A549 (cell line): ENCODE results near the gene FANCB. TPM values are rescaled to one million over a fixed set of nuclear protein-coding genes. Genes with fewer than 3 reads are reported as not detected.

Experiments used
- ATAC-seq, 2 experiments: fragments of 200-7000 bp in 1 of 2; fragments of >200 bp in 1 of 2; cut with Nextera tagmentation in 1 of 2; cut with Tn5 transposase in 1 of 2; 3 replicates each; pipeline versions ENCODE4 v1.8.0 to v1.9.1; 2018 to 2020; ENCODE audit warnings: mild to moderate bottlenecking in 1 of 2, moderate library complexity in 1 of 2
- CTCF ChIA-PET: fragments of 300-600 bp; sonication (Branson Sonifier 250); formaldehyde crosslinking; extraction: SDS; loops from one replicate; lab custom pipeline; 2021; ENCODE audit warnings: antibody characterized with exemption, inconsistent platforms; lab: Yijun Ruan, JAX
- POLR2A ChIA-PET: fragments of 350-600 bp; formaldehyde crosslinking; extraction: SDS; loops from one replicate; lab custom pipeline; 2021; ENCODE audit warnings: antibody characterized with exemption, inconsistent platforms; lab: Yijun Ruan, JAX
- DNase-seq, 2 experiments: peaks; one replicate each; pipeline versions ENCODE4 v3.0.0 to v3.0.0-alpha.2; 2011 to 2016; ENCODE audit warnings: low read depth in 1 of 2, low spot score in 1 of 2
- FAIRE-seq: peaks from 2 replicates; lab custom pipeline; 2011; peaks lifted over from hg19 to GRCh38; lab: Jason Lieb, UNC
- H3K27ac ChIP-seq, 2 experiments: fragments of >200 bp; sonication (Bioruptor Twin); formaldehyde crosslinking; 3 replicates each; pipeline ENCODE4 v1.5.1; 2016 to 2017
- H3K4me1 ChIP-seq: fragments of >200 bp; sonication (Bioruptor Twin); formaldehyde crosslinking; 3 replicates; pipeline ENCODE4 v1.6.1; 2016
- H3K4me2 ChIP-seq: fragments of >200 bp; sonication (Bioruptor Twin); formaldehyde crosslinking; 3 replicates; pipeline ENCODE4 v1.6.1; 2016
- H3K4me3 ChIP-seq: fragments of >200 bp; sonication (Bioruptor Twin); formaldehyde crosslinking; 3 replicates; pipeline ENCODE4 v1.5.1; 2016
- H3K9me3 ChIP-seq: fragments of >200 bp; sonication (Bioruptor Twin); formaldehyde crosslinking; 3 replicates; pipeline ENCODE4 v1.6.1; 2016
- ATOH8 ChIP-seq: fragments of 250-450 bp; sonication (Bioruptor Pico); IDR thresholded peaks from 2 replicates; pipeline ENCODE4 v1.5.0; 2020; ENCODE audit warnings: low read depth, mild to moderate bottlenecking, moderate library complexity
- BCL3 ChIP-seq: fragments of >200 bp; sonication (Bioruptor Twin); formaldehyde crosslinking; IDR thresholded peaks from 3 replicates; pipeline ENCODE4 v1.6.1; 2016
- CBX2 ChIP-seq: fragments of 200-600 bp; sonication (generic); IDR thresholded peaks from 2 replicates; pipeline ENCODE4 v1.6.1; 2016; ENCODE audit warnings: low read depth, mild to moderate bottlenecking, borderline replicate concordance
- CHD4 ChIP-seq: fragments of 200-600 bp; sonication (generic); IDR thresholded peaks from 2 replicates; pipeline ENCODE4 v1.6.1; 2016; ENCODE audit warnings: antibody characterized with exemption, mild to moderate bottlenecking, borderline replicate concordance
- E2F6 ChIP-seq: IDR thresholded peaks from 2 replicates; pipeline ENCODE4 v1.6.1; 2012; ENCODE audit warnings: low read depth, borderline replicate concordance
- EHF ChIP-seq: fragments of 250-450 bp; sonication (Bioruptor Pico); IDR thresholded peaks from 2 replicates; pipeline ENCODE4 v1.5.0; 2020; ENCODE audit warnings: mild to moderate bottlenecking
- FOSB ChIP-seq: fragments of 250-450 bp; sonication (Bioruptor Pico); IDR thresholded peaks from 2 replicates; pipeline ENCODE4 v1.5.0; 2020; ENCODE audit warnings: mild to moderate bottlenecking, moderate library complexity
- FOXS1 ChIP-seq: fragments of 250-450 bp; sonication (Bioruptor Pico); IDR thresholded peaks from 2 replicates; pipeline ENCODE4 v1.5.0; 2020; ENCODE audit warnings: mild to moderate bottlenecking, moderate library complexity
- GATA3 ChIP-seq: IDR thresholded peaks from 2 replicates; pipeline ENCODE4 v1.6.1; 2012; ENCODE audit warnings: borderline replicate concordance
- HOXB13 ChIP-seq: fragments of 250-450 bp; sonication (Bioruptor Pico); IDR thresholded peaks from 2 replicates; pipeline ENCODE4 v1.5.0; 2020; ENCODE audit warnings: low read depth, mild to moderate bottlenecking, moderate library complexity
- HOXB5 ChIP-seq: fragments of 250-450 bp; sonication (Bioruptor Pico); IDR thresholded peaks from 2 replicates; pipeline ENCODE4 v1.5.0; 2020; ENCODE audit warnings: mild to moderate bottlenecking, moderate library complexity
- JUN ChIP-seq, 2 experiments: fragments of >200 bp; sonication (Bioruptor Twin); formaldehyde crosslinking; IDR thresholded peaks; 2 replicates in 1 of 2; 3 replicates in 1 of 2; pipeline ENCODE4 v1.6.1; 2016 to 2017
- MAFK ChIP-seq: fragments of 450-650 bp; IDR thresholded peaks from 2 replicates; pipeline ENCODE4 v1.6.1; 2014; ENCODE audit not compliant: partially characterized antibody
- MAX ChIP-seq: IDR thresholded peaks from 2 replicates; pipeline ENCODE4 v1.6.1; 2012
- NFE2L2 ChIP-seq: fragments of 150-350 bp; conservative IDR thresholded peaks from 2 replicates; pipeline ENCODE4 v1.6.1; 2014; ENCODE audit warnings: low read length
- NPAS2 ChIP-seq: fragments of 250-450 bp; sonication (Bioruptor Pico); IDR thresholded peaks from 2 replicates; pipeline ENCODE4 v1.8.0; 2022; ENCODE audit warnings: mild to moderate bottlenecking, moderate library complexity, borderline replicate concordance
- NR3C1 ChIP-seq: fragments of >200 bp; sonication (Bioruptor Twin); formaldehyde crosslinking; IDR thresholded peaks from 3 replicates; pipeline ENCODE4 v1.6.1; 2017
- PBX3 ChIP-seq: IDR thresholded peaks from 2 replicates; pipeline ENCODE4 v1.6.1; 2012
- RAD21 ChIP-seq, 2 experiments: fragments of >200 bp in 1 of 2; sonication (Bioruptor Twin) in 1 of 2; formaldehyde crosslinking in 1 of 2; IDR thresholded peaks in 1 of 2; conservative IDR thresholded peaks in 1 of 2; 2 replicates in 1 of 2; 3 replicates in 1 of 2; pipeline ENCODE4 v1.6.1; 2012 to 2018; ENCODE audit warnings: inconsistent platforms in 1 of 2
- RCOR1 ChIP-seq: fragments of 150-350 bp; IDR thresholded peaks from 2 replicates; pipeline ENCODE4 v1.6.1; 2014; ENCODE audit warnings: antibody characterized with exemption, low read length, low read depth
- RFX5 ChIP-seq: fragments of 450-650 bp; IDR thresholded peaks from 2 replicates; pipeline ENCODE4 v1.7.1; 2014; ENCODE audit warnings: antibody characterized with exemption, mild to moderate bottlenecking, moderate library complexity
- RNF2 ChIP-seq: fragments of 200-600 bp; sonication (generic); IDR thresholded peaks from 2 replicates; pipeline ENCODE4 v1.6.1; 2016; ENCODE audit warnings: low read depth, mild to moderate bottlenecking, antibody characterized with exemption, moderate library complexity, borderline replicate concordance
- SREBF2 ChIP-seq: fragments of 450-650 bp; IDR thresholded peaks from 2 replicates; pipeline ENCODE4 v1.6.1; 2014; ENCODE audit warnings: mild to moderate bottlenecking, moderate library complexity
- TFCP2L1 ChIP-seq: fragments of 250-450 bp; sonication (Bioruptor Pico); IDR thresholded peaks from 2 replicates; pipeline ENCODE4 v1.5.0; 2021; ENCODE audit warnings: mild to moderate bottlenecking
- USF2 ChIP-seq: fragments of 450-650 bp; IDR thresholded peaks from 2 replicates; pipeline ENCODE4 v1.6.1; 2014; ENCODE audit warnings: antibody characterized with exemption
- ZFP36 ChIP-seq: fragments of 450-650 bp; IDR thresholded peaks from 2 replicates; pipeline ENCODE4 v1.6.1; 2014; ENCODE audit warnings: borderline replicate concordance; ENCODE audit not compliant: partially characterized antibody
- ZSCAN20 ChIP-seq: fragments of 250-450 bp; sonication (Bioruptor Pico); IDR thresholded peaks from 2 replicates; pipeline ENCODE4 v1.8.0; 2022; ENCODE audit warnings: mild to moderate bottlenecking, moderate library complexity
- WGBS: methylation state at CpG from one replicate; pipeline ENCODE4 v1.1.6; 2017; ENCODE audit errors: missing lambda C conversion rate; 5-methylcytosine and 5-hydroxymethylcytosine counted together
- polyA plus RNA-seq, 4 experiments: library from polyadenylated mRNA; depleted of rRNA in 3 of 4; stranded (reverse); fragments of >200 nt; fragmentation: RNase III in 1 of 4; extraction: RNeasy Plus Mini Kit Qiagen cat#74134 plus additional on column Dnase treatment in 1 of 4; gene quantifications; 2 replicates in 3 of 4; 3 replicates in 1 of 4; pipeline ENCODE4 v1.2.3, GENCODE V29; 2011 to 2017

Gene FANCB
- polyA plus RNA-seq, 2 of the 4 experiments (the other 2 are of a cell fraction): 5.3 to 7.8 TPM

GRCh38 chrX:14832586-14832985 is 40.3 kb downstream of the FANCB start:
- DNase-seq (no peak), FAIRE-seq (no peak), ATAC-seq (no peak)
- no peak for TF ChIP-seq NR3C1
- TF ChIP-seq JUN (IDR thresholded peaks at IDR 0.05): no peak
- TF ChIP-seq CBX2: no peak
- no peak for TF ChIP-seq HOXB13 (CRISPR knock-in tag)
- no peak for TF ChIP-seq ATOH8 (CRISPR knock-in tag)
- no peak for TF ChIP-seq GATA3
- no peak for TF ChIP-seq EHF
- TF ChIP-seq FOXS1: no peak
- TF ChIP-seq RAD21 (conservative IDR thresholded peaks at IDR 0.05 in 1 of 2, IDR thresholded peaks at IDR 0.05 in 1 of 2): no peak
- no peak for TF ChIP-seq RNF2
- TF ChIP-seq BCL3: no peak
- no peak for TF ChIP-seq USF2
- no peak for TF ChIP-seq ZSCAN20
- TF ChIP-seq CHD4: no peak
- no peak for TF ChIP-seq SREBF2
- no peak for TF ChIP-seq E2F6
- TF ChIP-seq ZFP36: no peak
- Histone ChIP-seq H3K4me1 (no peaks in the 10 kb centered on the region), H3K4me3 (no peak overlapping the region), H3K9me3 (no peaks in the 10 kb centered on the region), H3K27ac (no peak overlapping the region), H3K4me2 (no peak overlapping the region)
- ChIA-PET POLR2A (no interaction called here), CTCF (no interaction called here)

- Histone ChIP-seq H3K27ac (no peak overlapping the region), H3K9me3 (no peaks in the 10 kb centered on the region), H3K4me2 (no peak overlapping the region), H3K4me1 (no peaks in the 10 kb centered on the region)
- no peak for TF ChIP-seq NPAS2 (CRISPR knock-in tag)
- no peak for TF ChIP-seq FOXS1
- TF ChIP-seq RCOR1: no peak
- no peak for TF ChIP-seq HOXB13 (CRISPR knock-in tag)
- TF ChIP-seq MAX: no peak
- TF ChIP-seq, all 56 proteins: peak for 0
- H3K4me3 ChIP-seq: no peak overlapping the region
- POLR2A ChIA-PET: no interaction called here
- CTCF ChIA-PET: no interaction called here
- FAIRE-seq (no peak), DNase-seq (no peak), ATAC-seq (no peak)
- 74% methylated on average over 2 of the region's 2 CpGs for WGBS
Observed at GRCh38 chrX:14832151-14832550, 40.7 kb downstream of the FANCB start.

GRCh38 chrX:14829643-14830042 is 43.2 kb downstream of the FANCB start:
- TF ChIP-seq NR3C1 (no peak), TFCP2L1 (no peak), E2F6 (no peak), RFX5 (no peak), GATA3 (no peak), NFE2L2 (no peak), MAFK (no peak), CHD4 (no peak), HOXB5 (CRISPR knock-in tag) (no peak), PBX3 (no peak), ATOH8 (CRISPR knock-in tag) (no peak), FOSB (CRISPR knock-in tag) (no peak)
- no peak for FAIRE-seq
- Histone ChIP-seq H3K4me3 (no peak overlapping the region), H3K4me1 (no peaks in the 10 kb centered on the region), H3K4me2 (no peak overlapping the region), H3K27ac (no peak overlapping the region), H3K9me3 (no peaks in the 10 kb centered on the region)
- no peak for DNase-seq
- no peak for ATAC-seq
- POLR2A ChIA-PET: no interaction called here
- CTCF ChIA-PET: no interaction called here
- WGBS: 64% methylated on average over 2 of the region's 2 CpGs
